H1 (cell line): ENCODE measurements around the gene FRMD6. TPM values are rescaled to one million over a fixed set of nuclear protein-coding genes. Genes with fewer than 3 reads are reported as not detected.

ENCODE experiments used
- BACH1 ChIP-seq: IDR thresholded peaks from 2 replicates; pipeline ENCODE4 v1.6.1; 2012; ENCODE audit warnings: low read length, improper control_type of control experiment
- CBX5 ChIP-seq: fragments of 300-800, 300-1000 bp; sonication (generic); IDR thresholded peaks from 2 replicates; pipeline ENCODE4 v1.7.1; 2016; ENCODE audit warnings: antibody characterized with exemption, low read length, low read depth
- CEBPB ChIP-seq: IDR thresholded peaks from 2 replicates; pipeline ENCODE4 v1.6.1; 2012; ENCODE audit warnings: low read depth, low read length
- CHD1 ChIP-seq: IDR thresholded peaks from 2 replicates; pipeline ENCODE4 v1.6.1; 2012; ENCODE audit warnings: low read depth, low read length, improper control_type of control experiment
- CREB1 ChIP-seq: IDR thresholded peaks from 2 replicates; pipeline ENCODE4 v1.6.1; 2012; ENCODE audit warnings: inconsistent platforms
- EGR1 ChIP-seq: IDR thresholded peaks from 2 replicates; pipeline ENCODE4 v1.6.1; 2011; ENCODE audit warnings: low read depth, low read length, borderline replicate concordance
- FOSL1 ChIP-seq: IDR thresholded peaks from 2 replicates; pipeline ENCODE4 v1.6.1; 2011; ENCODE audit warnings: mild to moderate bottlenecking, low read depth, low read length, moderate library complexity; ENCODE audit not compliant: insufficient read depth
- GABPA ChIP-seq: IDR thresholded peaks from 2 replicates; pipeline ENCODE4 v1.6.1; 2011; ENCODE audit warnings: mild to moderate bottlenecking, low read length, moderate library complexity, borderline replicate concordance; ENCODE audit not compliant: insufficient read depth
- JUN ChIP-seq: IDR thresholded peaks from 2 replicates; pipeline ENCODE4 v1.6.1; 2011; ENCODE audit warnings: low read depth, mild to moderate bottlenecking, improper control_type of control experiment, low read length
- KDM5A ChIP-seq: fragments of 200-600 bp; IDR thresholded peaks from 2 replicates; pipeline ENCODE4 v1.7.1; 2012; ENCODE audit warnings: mild to moderate bottlenecking, low read length, inconsistent platforms, mixed read lengths
- NANOG ChIP-seq: IDR thresholded peaks from 2 replicates; pipeline ENCODE4 v1.6.1; 2011; ENCODE audit warnings: low read length, low read depth, mild to moderate bottlenecking, inconsistent platforms; ENCODE audit not compliant: insufficient read depth, poor library complexity, severe bottlenecking
- PHF8 ChIP-seq: fragments of 200-600 bp; sonication (generic); conservative IDR thresholded peaks from 2 replicates; pipeline ENCODE4 v1.7.1; 2012; ENCODE audit warnings: low read depth, mild to moderate bottlenecking, inconsistent platforms, low read length, moderate library complexity
- RAD21 ChIP-seq, 2 experiments: IDR thresholded peaks in 1 of 2; conservative IDR thresholded peaks in 1 of 2; 2 replicates each; pipeline ENCODE4 v1.6.1; 2011; ENCODE audit warnings: low read depth in 2 of 2, low read length in 2 of 2, improper control_type of control experiment in 1 of 2, inconsistent platforms in 1 of 2, mild to moderate bottlenecking in 1 of 2, moderate library complexity in 1 of 2
- RFX5 ChIP-seq: IDR thresholded peaks from 2 replicates; pipeline ENCODE4 v1.6.1; 2011; ENCODE audit warnings: low read depth, low read length, improper control_type of control experiment, borderline replicate concordance
- SIX5 ChIP-seq: IDR thresholded peaks from 2 replicates; pipeline ENCODE4 v1.6.1; 2011; ENCODE audit warnings: mild to moderate bottlenecking, low read depth, low read length
- SP2 ChIP-seq: IDR thresholded peaks from 2 replicates; pipeline ENCODE4 v1.6.1; 2012; ENCODE audit warnings: mild to moderate bottlenecking, low read length, inconsistent platforms
- TBP ChIP-seq: IDR thresholded peaks from 2 replicates; pipeline ENCODE4 v1.6.1; 2011; ENCODE audit warnings: low read depth, low read length, improper control_type of control experiment
- polyA plus RNA-seq, 7 experiments: library from polyadenylated mRNA; depleted of rRNA in 3 of 7; stranded (reverse) in 5 of 7; unstranded in 2 of 7; fragments of >200 nt in 5 of 7; fragments of 200-250 nt in 2 of 7; gene quantifications; 1 replicate in 5 of 7; 2 replicates in 1 of 7; 4 replicates in 1 of 7; pipeline versions ENCODE4 v1.2.1 to v1.2.3, GENCODE V29; 2011 to 2013; ENCODE audit warnings: missing spikeins in 2 of 7, mixed read lengths in 2 of 7
- total RNA-seq: library from RNA; stranded (reverse); fragmentation: NEBNext Ultra II Directional; extraction: Animal tissue kit (Norgen Biotek cat#: 25700); gene quantifications from 2 replicates; pipeline ENCODE4 v1.2.1, GENCODE V29; 2021
- TF ChIP-seq, protein P1 (sequence below): IDR thresholded peaks from 2 replicates; pipeline ENCODE4 v1.6.1; 2012; ENCODE audit warnings: inconsistent platforms
- TF ChIP-seq, protein P2 (sequence below), 3 experiments: IDR thresholded peaks; 1 replicate in 2 of 3; 2 replicates in 1 of 3; pipeline versions ENCODE4 v1.5.1 to v1.6.1; 2011; ENCODE audit warnings: low read length in 3 of 3, mild to moderate bottlenecking in 3 of 3, inconsistent platforms in 2 of 3, low read depth in 1 of 3, moderate library complexity in 1 of 3; ENCODE audit not compliant: insufficient read depth in 1 of 3; ENCODE audit errors: control extremely low read depth in 1 of 3
- TF ChIP-seq, protein P3 (sequence below): IDR thresholded peaks from 2 replicates; pipeline ENCODE4 v1.6.1; 2011; ENCODE audit warnings: low read length, improper control_type of control experiment

FRMD6 gene
- total and polyA plus RNA-seq, 2 of the 8 experiments (the other 6 are each of a cell fraction or from before 2014, with no cell fraction given): 5.4 to 23.7 TPM

DNA sequence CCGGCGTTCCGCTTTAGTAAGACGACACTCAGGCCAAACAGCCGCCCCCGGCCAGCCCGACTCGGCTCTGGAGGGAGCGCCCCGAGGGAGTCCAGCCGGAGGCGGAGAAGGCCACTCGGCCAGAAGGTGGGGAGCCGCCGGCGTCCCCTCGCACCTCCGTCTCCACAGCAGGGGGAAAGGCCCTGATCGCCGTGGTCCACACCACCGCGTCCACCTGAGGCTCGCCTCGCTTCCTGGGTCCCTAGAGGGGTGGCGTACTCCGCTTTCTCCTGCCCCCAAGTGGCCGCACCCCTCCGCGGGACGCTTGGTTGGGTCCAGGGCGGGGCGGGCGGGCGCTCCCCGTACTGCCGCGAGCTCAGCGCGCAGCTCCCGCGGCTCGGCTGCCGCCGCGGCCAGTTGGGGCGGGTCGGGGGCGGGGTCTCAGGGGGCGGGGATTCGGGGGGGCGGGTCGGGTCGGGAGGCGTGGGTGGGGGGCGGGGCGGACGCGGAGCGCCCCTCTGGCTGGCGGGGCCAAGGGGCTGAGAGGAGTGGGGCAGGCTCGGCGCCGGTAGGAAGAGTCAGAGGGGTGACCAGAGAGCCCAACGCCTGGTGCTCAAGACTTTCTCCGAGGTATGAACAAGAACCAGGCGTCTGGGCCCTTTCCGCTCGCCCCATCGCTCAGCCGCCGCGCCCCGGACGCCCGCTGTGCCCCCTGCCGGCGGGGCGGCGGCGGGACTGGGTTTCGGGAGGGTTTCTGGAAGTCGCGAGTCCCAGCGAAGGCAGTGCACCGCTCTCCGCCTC is at the start of gene FRMD6 (continued):
- TF ChIP-seq PHF8: peak; percentile 56; the same call in 1 of the 2 replicates
- 0 out of 2 replicates have a peak, but pooled peaks have one; percentile 10 for TF ChIP-seq SIX5
- TF ChIP-seq, protein P1, sequence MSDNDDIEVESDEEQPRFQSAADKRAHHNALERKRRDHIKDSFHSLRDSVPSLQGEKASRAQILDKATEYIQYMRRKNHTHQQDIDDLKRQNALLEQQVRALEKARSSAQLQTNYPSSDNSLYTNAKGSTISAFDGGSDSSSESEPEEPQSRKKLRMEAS: 0 out of 2 replicates have a peak, but pooled peaks have one; percentile 6
- peak; percentile 93 for TF ChIP-seq CHD1
- peak; percentile 72; the same call in 1 of the 2 replicates for TF ChIP-seq EGR1
- TF ChIP-seq GABPA: no peak
- TF ChIP-seq CREB1: no peak
- TF ChIP-seq CBX5: no peak
- peak; percentile 92 for TF ChIP-seq TBP
- no peak for TF ChIP-seq RFX5
- peak in 1 of 2 experiments; percentile 32; a peak in 1 of 4 replicates for TF ChIP-seq RAD21 (IDR thresholded peaks at IDR 0.05 in 1 of 2, conservative IDR thresholded peaks at IDR 0.05 in 1 of 2; ENCODE audit: low read depth in 2 of 2, low read length in 2 of 2)
- no peak for TF ChIP-seq JUN
- no peak for TF ChIP-seq CEBPB
- no peak for TF ChIP-seq FOSL1
- TF ChIP-seq, protein P2, sequence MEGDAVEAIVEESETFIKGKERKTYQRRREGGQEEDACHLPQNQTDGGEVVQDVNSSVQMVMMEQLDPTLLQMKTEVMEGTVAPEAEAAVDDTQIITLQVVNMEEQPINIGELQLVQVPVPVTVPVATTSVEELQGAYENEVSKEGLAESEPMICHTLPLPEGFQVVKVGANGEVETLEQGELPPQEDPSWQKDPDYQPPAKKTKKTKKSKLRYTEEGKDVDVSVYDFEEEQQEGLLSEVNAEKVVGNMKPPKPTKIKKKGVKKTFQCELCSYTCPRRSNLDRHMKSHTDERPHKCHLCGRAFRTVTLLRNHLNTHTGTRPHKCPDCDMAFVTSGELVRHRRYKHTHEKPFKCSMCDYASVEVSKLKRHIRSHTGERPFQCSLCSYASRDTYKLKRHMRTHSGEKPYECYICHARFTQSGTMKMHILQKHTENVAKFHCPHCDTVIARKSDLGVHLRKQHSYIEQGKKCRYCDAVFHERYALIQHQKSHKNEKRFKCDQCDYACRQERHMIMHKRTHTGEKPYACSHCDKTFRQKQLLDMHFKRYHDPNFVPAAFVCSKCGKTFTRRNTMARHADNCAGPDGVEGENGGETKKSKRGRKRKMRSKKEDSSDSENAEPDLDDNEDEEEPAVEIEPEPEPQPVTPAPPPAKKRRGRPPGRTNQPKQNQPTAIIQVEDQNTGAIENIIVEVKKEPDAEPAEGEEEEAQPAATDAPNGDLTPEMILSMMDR (IDR thresholded peaks at IDR 0.05; ENCODE audit: control extremely low read depth in 1 of 3, insufficient read depth in 1 of 3, low read depth in 1 of 3, low read length in 3 of 3): peak in 2 of 3 experiments; percentile 16 to 40; a peak in 3 of 4 replicates
- no peak for TF ChIP-seq BACH1
- no peak for TF ChIP-seq NANOG
- no peak for TF ChIP-seq KDM5A
- no peak for TF ChIP-seq SP2
- TF ChIP-seq, protein P3, sequence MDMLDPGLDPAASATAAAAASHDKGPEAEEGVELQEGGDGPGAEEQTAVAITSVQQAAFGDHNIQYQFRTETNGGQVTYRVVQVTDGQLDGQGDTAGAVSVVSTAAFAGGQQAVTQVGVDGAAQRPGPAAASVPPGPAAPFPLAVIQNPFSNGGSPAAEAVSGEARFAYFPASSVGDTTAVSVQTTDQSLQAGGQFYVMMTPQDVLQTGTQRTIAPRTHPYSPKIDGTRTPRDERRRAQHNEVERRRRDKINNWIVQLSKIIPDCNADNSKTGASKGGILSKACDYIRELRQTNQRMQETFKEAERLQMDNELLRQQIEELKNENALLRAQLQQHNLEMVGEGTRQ: no peak
